ENCODE results near the gene POLG2.

DNA sequence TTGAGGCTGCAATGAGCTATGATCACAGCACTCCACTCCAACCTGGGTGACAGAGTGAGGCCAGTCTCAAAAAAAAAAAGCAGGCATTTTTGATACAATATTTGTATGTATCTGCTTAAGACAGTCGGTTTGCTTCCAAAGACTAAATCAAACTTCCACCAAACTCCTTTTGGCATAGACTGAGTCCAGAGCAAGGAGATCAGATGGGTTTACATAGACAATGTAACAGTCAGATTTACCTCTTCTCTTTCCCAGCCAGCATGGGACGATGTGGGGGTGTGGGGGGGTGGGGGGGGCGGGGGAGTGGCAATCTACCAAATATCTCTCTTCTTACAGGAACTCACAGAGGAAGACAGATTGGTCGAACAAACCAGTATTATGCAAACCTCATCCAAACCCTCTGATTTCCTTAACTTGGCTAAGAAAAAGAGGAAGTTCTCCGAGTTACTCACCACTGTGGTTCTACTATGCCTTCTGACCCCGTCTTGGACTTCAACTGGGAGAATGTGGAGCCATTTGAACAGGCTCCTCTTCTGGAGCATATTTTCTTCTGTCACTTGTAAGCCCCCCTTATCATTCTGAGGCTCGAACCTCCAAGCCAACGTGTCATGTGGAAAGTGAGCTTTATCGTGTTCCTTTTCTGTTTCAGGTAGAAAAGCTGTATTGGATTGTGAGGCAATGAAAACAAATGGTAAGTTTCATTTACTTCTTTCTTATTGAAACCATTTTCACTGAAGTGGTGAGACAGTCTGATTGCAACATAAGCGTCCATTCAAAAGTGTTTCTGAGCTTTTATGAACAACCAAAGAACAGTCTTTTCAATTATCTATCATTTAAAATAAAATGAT, 48.0 kb downstream of the POLG2 start, which contains the start of gene MILR1:
- no peak for TF ChIP-seq SUZ12 (IDR thresholded peaks at IDR 0.05; ENCODE audit: extremely low read depth, insufficient read depth, insufficient read length)
- no peak for TF ChIP-seq ZNF274 (IDR thresholded peaks at IDR 0.05; ENCODE audit: low read depth, low read length)
- no peak for TF ChIP-seq YY1 (IDR thresholded peaks at IDR 0.05; ENCODE audit: insufficient read depth, insufficient read length)

Data from NT2/D1 (cell line).